Measurements from ENCODE around the gene CFAP299.

Gene CFAP299

GRCh38 chr4:80386281-80386886 is 50.9 kb downstream of the CFAP299 start:
- H3K27me3 ChIP-seq (ENCODE audit: control insufficient read depth, low read length), result no peaks in the 10 kb centered on the region
- H4K20me1 ChIP-seq (ENCODE audit: control insufficient read depth, insufficient read depth, low read depth, low read length), result no peaks in the 10 kb centered on the region
- H3F3A ChIP-seq (ENCODE audit: control insufficient read depth, insufficient read depth), result no peaks in the 10 kb centered on the region
- no peaks in the 10 kb centered on the region for H3K9me2 ChIP-seq (replicated peaks; ENCODE audit: control insufficient read depth, low read length)
- peaks cover 9% of the 10 kb centered on the region for H3K4me1 ChIP-seq (ENCODE audit: control insufficient read depth, low read length)
- no peak overlapping the region for H3K27ac ChIP-seq (ENCODE audit: low read depth, low read length)
- peaks cover 21% of the 10 kb centered on the region; the same call in 1 of the 2 replicates for H3K9me3 ChIP-seq (ENCODE audit: control insufficient read depth, insufficient read depth, low read length)
- TF ChIP-seq, protein P1, sequence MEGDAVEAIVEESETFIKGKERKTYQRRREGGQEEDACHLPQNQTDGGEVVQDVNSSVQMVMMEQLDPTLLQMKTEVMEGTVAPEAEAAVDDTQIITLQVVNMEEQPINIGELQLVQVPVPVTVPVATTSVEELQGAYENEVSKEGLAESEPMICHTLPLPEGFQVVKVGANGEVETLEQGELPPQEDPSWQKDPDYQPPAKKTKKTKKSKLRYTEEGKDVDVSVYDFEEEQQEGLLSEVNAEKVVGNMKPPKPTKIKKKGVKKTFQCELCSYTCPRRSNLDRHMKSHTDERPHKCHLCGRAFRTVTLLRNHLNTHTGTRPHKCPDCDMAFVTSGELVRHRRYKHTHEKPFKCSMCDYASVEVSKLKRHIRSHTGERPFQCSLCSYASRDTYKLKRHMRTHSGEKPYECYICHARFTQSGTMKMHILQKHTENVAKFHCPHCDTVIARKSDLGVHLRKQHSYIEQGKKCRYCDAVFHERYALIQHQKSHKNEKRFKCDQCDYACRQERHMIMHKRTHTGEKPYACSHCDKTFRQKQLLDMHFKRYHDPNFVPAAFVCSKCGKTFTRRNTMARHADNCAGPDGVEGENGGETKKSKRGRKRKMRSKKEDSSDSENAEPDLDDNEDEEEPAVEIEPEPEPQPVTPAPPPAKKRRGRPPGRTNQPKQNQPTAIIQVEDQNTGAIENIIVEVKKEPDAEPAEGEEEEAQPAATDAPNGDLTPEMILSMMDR (IDR thresholded peaks at IDR 0.05; ENCODE audit: low read depth, low read length, poor library complexity, severe bottlenecking), result no peak
- no peak for TF ChIP-seq EZH2phosphoT487 (IDR thresholded peaks at IDR 0.05; ENCODE audit: borderline replicate concordance, low read length)
- H3K79me2 ChIP-seq (ENCODE audit: control insufficient read depth, low read length), result no peaks in the 10 kb centered on the region
- H3K4me2 ChIP-seq (ENCODE audit: low read length), result no peak overlapping the region
- H3K36me3 ChIP-seq (ENCODE audit: control insufficient read depth, low read length), result no peaks in the 10 kb centered on the region
- no peak overlapping the region for H3K4me3 ChIP-seq (ENCODE audit: low read length)

DNA sequence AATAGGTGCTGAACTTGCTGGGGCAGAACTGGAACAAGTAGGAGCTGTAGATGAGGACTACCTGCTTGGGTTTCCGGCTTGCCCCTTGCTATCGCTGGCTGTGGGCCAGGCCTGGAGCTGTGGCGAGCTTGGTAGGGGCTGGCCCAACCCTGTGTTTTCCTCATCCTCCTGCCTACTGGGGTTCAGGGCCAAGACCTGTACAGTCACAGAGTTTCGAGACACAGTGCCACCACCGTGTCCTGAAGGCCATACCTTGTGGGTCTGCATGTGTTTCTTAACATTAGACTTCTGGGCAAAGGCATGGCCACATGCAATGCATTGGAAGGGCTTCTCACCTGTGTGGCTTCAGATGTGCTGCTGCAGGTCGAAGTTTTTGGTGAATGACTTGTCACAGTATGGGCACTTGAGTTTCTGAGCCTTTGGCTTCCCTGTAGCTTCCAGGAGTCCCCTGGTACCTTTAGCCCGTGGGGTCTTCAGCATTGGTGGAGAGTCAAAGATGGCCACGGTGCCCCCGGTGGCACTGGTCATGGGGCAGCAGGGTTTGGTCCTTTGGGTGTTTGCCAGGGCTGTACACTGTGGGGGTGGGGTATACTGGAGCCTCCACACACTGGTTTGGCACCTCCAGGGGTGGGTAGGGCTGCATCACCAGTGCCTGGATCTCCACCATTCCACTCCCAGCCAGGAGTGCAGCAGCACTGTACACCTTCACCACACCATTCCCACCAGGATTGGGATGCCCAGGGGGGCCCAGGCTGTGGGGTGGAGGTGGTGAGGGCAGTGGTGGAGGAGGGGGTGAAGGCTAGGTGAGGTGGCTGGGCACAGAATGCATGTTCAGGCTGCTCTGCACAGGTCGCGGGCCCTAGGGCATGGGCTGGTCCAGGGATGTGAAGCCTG is 52.1 kb downstream of the CFAP299 start:
- no peak overlapping the region for H3K4me2 ChIP-seq (ENCODE audit: low read length)
- TF ChIP-seq EZH2phosphoT487 (IDR thresholded peaks at IDR 0.05; ENCODE audit: borderline replicate concordance, low read length), result no peak
- TF ChIP-seq, protein P1 (IDR thresholded peaks at IDR 0.05; ENCODE audit: low read depth, low read length, poor library complexity, severe bottlenecking), result no peak
- H3K27me3 ChIP-seq (ENCODE audit: control insufficient read depth, low read length), result no peaks in the 10 kb centered on the region
- no peaks in the 10 kb centered on the region for H3F3A ChIP-seq (ENCODE audit: control insufficient read depth, insufficient read depth)
- H4K20me1 ChIP-seq (ENCODE audit: control insufficient read depth, insufficient read depth, low read depth, low read length), result no peaks in the 10 kb centered on the region
- H3K4me1 ChIP-seq (ENCODE audit: control insufficient read depth, low read length), result peaks cover 2% of the 10 kb centered on the region
- no peak overlapping the region for H3K27ac ChIP-seq (ENCODE audit: low read depth, low read length)
- H3K9me3 ChIP-seq (ENCODE audit: control insufficient read depth, insufficient read depth, low read length), result peaks cover 18% of the 10 kb centered on the region; the same call in 1 of the 2 replicates
- H3K4me3 ChIP-seq (ENCODE audit: low read length), result no peak overlapping the region
- H3K9me2 ChIP-seq (replicated peaks; ENCODE audit: control insufficient read depth, low read length), result no peaks in the 10 kb centered on the region
- no peaks in the 10 kb centered on the region for H3K79me2 ChIP-seq (ENCODE audit: control insufficient read depth, low read length)
- no peaks in the 10 kb centered on the region for H3K36me3 ChIP-seq (ENCODE audit: control insufficient read depth, low read length)

- Histone ChIP-seq H3K9me2 (replicated peaks; ENCODE audit: control insufficient read depth, low read length) (no peaks in the 10 kb centered on the region), H3K4me1 (ENCODE audit: control insufficient read depth, low read length) (no peaks in the 10 kb centered on the region)
Measured at GRCh38 chr4:80388284-80388607, 52.7 kb downstream of the CFAP299 start.

More at GRCh38 chr4:80388284-80388607, 52.7 kb downstream of the CFAP299 start:
- Histone ChIP-seq H3K4me2 (ENCODE audit: low read length) (no peak overlapping the region), H3K27ac (ENCODE audit: low read depth, low read length) (no peak overlapping the region), H3K36me3 (ENCODE audit: control insufficient read depth, low read length) (no peaks in the 10 kb centered on the region), H4K20me1 (ENCODE audit: control insufficient read depth, insufficient read depth, low read depth, low read length) (no peaks in the 10 kb centered on the region), H3K79me2 (ENCODE audit: control insufficient read depth, low read length) (no peaks in the 10 kb centered on the region), H3K9me3 (ENCODE audit: control insufficient read depth, insufficient read depth, low read length) (peaks cover 18% of the 10 kb centered on the region; the same call in 1 of the 2 replicates), H3K4me3 (ENCODE audit: low read length) (no peak overlapping the region), H3K27me3 (ENCODE audit: control insufficient read depth, low read length) (no peaks in the 10 kb centered on the region), H3F3A (ENCODE audit: control insufficient read depth, insufficient read depth) (no peaks in the 10 kb centered on the region)
- TF ChIP-seq EZH2phosphoT487 (IDR thresholded peaks at IDR 0.05; ENCODE audit: borderline replicate concordance, low read length), result no peak
- TF ChIP-seq, protein P1 (IDR thresholded peaks at IDR 0.05; ENCODE audit: low read depth, low read length, poor library complexity, severe bottlenecking), result no peak

Measured in DOHH2 (cell line).